Globus pallidus (tissue), 1 donor: Measurements from ENCODE around the gene JAKMIP1.

Source experiments
- DNase-seq: peaks from one replicate; pipeline ENCODE4 v3.0.0-alpha.2; 2015; ENCODE audit warnings: low spot score

The JAKMIP1 gene

DNA sequence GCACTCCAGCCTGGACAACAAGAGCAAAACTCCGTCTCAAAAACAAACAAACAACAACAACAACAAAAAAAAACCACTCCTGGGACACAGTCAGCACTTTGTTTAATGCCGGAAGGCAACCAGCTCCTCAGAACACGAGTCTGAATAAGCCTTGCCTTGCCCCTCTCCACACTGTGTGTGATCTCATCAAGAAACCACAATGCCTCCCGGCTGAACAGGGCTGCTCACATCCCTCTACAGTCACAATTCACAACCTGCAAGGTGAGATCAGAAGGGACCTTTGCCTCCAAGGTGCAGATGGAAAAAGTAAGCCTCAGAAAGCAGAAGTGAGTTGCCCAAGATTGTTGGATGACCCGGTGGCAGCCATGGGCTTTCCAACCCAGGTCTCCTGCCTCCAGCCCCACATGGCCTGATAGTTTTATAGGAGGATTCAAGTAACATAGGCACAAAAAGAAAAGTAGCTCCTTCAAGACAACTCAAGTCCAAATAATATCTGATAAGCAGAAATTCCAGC, 80.8 kb downstream of the JAKMIP1 start:
- no peak for DNase-seq

GRCh38 chr4:6118201-6118600, 82.1 kb downstream of the JAKMIP1 start:
- no peak for DNase-seq

GRCh38 chr4:6116696-6117285, 83.6 kb downstream of the JAKMIP1 start:
- no peak for DNase-seq

GRCh38 chr4:6115746-6116586, 84.4 kb downstream of the JAKMIP1 start:
- DNase-seq = no peak

GRCh38 chr4:6115342-6115741, 85.0 kb downstream of the JAKMIP1 start:
- DNase-seq = no peak

- DNase-seq = no peak
These were observed 85.7 kb downstream of the JAKMIP1 start for GRCh38 chr4:6114601-6115000.

DNA sequence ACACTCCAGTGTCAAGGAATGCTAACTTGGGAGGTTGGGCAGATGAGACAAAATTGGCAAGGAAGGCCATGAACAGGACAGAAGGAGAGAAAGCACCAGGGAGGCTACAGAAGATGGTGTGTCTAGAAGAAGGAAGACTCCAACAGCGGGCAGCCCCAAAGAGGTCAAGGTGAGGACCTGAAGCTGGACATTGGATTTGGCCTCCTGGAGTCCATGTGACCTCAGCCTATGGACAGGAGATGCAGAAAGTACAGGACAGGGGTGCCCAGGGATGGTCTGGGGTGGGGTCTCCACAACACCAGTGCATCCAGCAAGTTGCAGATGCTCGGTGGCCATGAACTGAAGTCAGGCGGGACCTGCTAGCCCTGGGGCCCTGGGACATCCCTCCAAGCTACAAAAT, 86.2 kb downstream of the JAKMIP1 start:
- DNase-seq = no peak

GRCh38 chr4:6113641-6114040, 86.7 kb downstream of the JAKMIP1 start:
- DNase-seq = no peak

GRCh38 chr4:6112606-6113290, 87.6 kb downstream of the JAKMIP1 start:
- DNase-seq = no peak

DNA sequence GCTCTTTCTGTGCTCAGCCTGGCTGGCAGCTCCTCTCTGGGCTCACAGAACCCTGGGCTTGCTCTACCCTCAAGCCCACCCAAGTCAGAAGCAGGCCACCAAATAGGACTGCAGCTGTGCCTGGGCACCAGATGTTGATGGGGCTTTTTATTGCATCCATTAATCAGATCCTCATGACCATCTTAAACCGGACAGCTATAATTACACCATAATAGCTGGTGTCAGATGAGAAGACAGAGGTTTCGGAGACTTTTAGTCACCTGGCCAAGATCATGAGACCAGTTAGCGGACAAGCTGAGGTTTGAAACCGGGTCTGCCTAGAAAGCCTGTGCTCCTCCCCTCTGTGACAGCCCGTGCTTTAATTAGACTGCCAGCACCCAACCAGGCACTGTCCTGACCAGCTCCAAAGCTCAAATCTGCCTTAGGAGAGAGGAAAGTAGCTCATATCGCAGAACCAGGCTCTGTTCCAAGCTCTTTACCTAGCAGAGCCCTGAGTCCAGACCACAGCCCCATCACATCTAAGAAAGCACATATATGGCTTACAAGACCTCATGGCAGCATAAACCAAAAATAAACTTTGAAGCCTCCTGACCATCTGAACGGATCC, 88.9 kb downstream of the JAKMIP1 start:
- no peak for DNase-seq

GRCh38 chr4:6110681-6111353, 89.5 kb downstream of the JAKMIP1 start:
- no peak for DNase-seq

GRCh38 chr4:6109842-6110560, 90.3 kb downstream of the JAKMIP1 start:
- DNase-seq = no peak

DNA sequence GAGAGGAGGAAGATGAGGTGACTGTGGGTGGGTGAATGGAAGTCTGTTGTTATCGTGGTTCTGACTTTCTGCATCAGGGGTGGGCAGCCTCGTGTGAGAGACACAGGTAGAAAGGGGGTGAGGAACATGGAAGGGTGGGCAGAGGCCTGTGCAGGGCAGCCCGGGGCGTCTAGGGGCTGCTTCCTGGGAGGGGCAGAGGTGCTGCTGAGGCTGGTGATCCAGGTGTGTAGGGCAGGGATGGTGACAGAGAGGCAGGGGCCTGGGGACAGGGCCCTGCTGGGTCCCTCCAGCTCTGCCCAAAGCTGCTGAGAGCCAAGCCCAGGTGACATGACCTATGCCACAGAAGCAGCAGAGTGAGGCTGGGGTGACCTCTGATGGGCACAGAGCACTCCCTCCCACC, 92.5 kb downstream of the JAKMIP1 start:
- DNase-seq = no peak

DNA sequence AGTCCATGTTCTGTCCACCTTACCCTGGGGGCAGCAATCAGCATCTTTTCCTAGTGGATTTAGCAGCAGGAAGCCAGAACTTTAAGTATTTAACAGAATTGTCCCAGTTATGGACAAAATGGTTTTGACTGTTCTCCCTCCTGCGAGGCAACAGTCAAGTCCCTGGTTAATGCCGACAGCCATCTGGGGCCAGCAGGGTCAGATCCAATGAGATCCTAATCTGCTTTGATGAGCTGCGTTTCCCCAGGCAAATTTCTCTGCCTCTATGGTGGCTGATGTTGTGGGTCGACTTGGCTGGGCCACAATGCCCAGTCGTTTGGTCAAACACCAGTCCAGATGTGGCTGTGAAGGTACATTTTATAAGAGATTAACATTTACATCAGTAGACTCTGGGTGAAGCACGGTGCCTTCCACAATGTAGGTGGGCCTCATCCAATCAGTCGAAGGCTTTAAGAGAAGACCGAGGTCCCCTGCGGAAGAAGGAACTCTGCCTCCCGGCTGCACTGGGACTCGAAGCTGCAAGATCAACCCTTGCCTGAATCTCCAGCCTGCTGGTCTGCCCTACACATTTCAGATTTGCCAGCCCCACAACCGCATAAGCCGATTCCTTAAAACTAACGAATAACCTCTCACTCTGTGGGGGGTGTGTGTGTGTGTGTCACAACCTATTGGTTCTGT, 93.1 kb downstream of the JAKMIP1 start:
- DNase-seq = no peak

DNA sequence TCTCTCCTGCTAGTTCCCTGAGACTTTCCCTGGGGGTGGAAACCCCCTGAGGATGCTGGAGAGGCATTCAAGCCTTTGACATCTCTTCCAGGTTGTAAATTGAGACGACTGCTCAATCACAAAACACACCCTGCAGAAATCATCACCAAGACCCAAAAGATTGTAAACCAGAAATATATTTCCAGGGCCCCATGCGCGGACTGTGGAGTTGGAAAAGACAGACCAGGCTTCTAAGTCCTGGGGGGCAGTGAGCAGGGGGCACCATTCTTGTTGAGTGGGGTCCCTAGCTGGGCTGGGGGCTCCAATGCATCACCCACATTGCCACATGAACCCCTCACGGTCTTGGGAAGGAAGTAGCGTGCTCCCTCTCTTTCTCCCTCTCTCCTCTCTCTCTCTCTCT, 94.2 kb downstream of the JAKMIP1 start:
- DNase-seq = no peak

GRCh38 chr4:6105311-6105911, 94.9 kb downstream of the JAKMIP1 start:
- no peak for DNase-seq

DNA sequence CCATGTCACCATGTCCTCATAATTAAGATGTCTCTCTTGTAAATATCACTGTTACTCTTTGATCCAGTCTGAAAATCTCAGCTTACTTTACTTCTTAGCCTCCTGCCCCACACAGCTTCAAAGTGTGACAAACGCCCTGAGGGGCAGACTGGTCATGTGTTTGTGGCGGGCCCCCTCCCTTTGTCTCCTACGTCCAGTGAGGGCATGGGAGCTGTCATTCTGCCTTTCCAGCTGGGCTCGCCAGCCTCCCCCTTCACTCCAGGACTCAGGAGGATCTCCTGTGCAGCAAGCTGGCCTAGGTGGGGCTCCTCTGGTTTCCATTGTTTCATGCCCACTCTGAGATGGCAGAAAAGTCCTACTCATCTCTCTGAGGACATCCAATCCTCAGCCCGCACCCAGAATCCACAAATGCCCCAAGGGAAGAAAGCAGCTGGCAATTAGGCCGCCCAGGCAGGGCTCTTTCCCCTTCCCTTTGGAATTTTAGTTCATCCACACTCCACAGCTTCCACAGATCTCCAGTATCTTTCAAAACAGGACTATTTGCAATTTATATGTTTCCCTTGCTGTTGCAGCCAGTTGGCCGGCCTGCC, 95.7 kb downstream of the JAKMIP1 start:
- DNase-seq = no peak

DNA sequence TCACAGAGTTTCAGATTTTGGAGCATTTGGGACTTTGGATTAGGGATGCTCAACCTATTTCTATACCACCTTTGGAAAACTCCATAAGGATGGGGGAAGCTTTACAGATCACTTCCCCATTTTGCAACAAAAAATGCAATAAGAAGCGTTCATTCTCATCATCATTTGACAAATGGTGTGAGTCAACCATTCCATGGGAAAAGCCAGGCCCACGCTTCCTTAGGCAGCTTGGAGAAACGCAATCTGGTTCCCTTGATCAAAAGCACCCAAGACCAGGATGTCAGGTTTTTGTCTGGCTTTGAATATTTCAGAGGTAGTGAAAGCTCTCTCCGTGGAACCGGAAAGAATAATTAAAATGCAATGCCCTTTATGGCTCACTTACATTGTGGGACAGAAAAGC, 102.8 kb downstream of the JAKMIP1 start:
- no peak for DNase-seq

DNA sequence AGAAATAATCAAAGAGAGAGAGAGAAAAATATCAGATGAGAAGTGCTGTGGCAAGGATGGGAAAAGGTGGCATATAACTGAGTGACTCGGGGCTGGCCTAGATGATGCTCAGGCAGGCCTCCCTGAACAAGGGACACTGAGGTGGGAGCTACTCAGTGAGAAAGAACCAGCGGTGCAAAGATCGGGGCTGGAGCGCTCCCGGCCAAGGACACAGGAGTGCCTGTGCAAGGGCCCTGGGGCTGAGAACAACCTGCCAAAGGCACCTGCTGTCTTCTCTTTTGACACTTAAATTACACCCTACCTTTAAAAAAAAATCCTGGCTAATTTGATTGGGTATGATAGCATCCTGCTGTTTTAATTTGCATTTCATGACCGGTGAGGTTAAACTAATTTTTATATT, 104.5 kb downstream of the JAKMIP1 start:
- no peak for DNase-seq
